WERI-Rb-1 (cell line): ENCODE measurements around the gene CNIH2.
A peak's percentile ranks its signal among the peaks of the same experiment; 100 is the strongest.

Experiments
- DNase-seq: peaks from one replicate; pipeline ENCODE4 v3.0.0-alpha.2; 2020
- H3K27ac ChIP-seq: fragments of 250-450 bp; sonication (Bioruptor Pico); 2 replicates; pipeline ENCODE4 v1.5.1; 2020; ENCODE audit warnings: mild to moderate bottlenecking, moderate library complexity
- H3K27me3 ChIP-seq: fragments of 250-450 bp; sonication (Bioruptor Pico); 2 replicates; pipeline ENCODE4 v1.5.1; 2021; ENCODE audit warnings: mild to moderate bottlenecking, low read depth, moderate library complexity; ENCODE audit not compliant: insufficient read depth, severe bottlenecking
- H3K36me3 ChIP-seq: fragments of 250-450 bp; sonication (Bioruptor Pico); 2 replicates; pipeline ENCODE4 v1.5.1; 2020; ENCODE audit warnings: mild to moderate bottlenecking, moderate library complexity
- H3K4me3 ChIP-seq: 2 replicates; pipeline ENCODE4 v1.5.1; 2011; ENCODE audit warnings: low read depth, mild to moderate bottlenecking, control low read depth, low read length
- H3K9me3 ChIP-seq: fragments of 250-450 bp; sonication (Bioruptor Pico); 2 replicates; pipeline ENCODE4 v1.5.1; 2021; ENCODE audit warnings: mild to moderate bottlenecking, moderate library complexity; ENCODE audit not compliant: severe bottlenecking
- CTCF ChIP-seq: IDR thresholded peaks from 2 replicates; pipeline ENCODE4 v1.5.1; 2011; ENCODE audit warnings: low read depth, mild to moderate bottlenecking, control low read depth, inconsistent platforms, low read length

Gene CNIH2

GRCh38 chr11:66264383-66264782, 13.6 kb upstream of the CNIH2 start:
- DNase-seq = no peak
- Histone ChIP-seq H3K36me3 (peaks cover 64% of the 10 kb centered on the region), H3K27ac (no peak overlapping the region), H3K27me3 (no peaks in the 10 kb centered on the region), H3K9me3 (no peaks in the 10 kb centered on the region), H3K4me3 (no peak overlapping the region)
- no peak for TF ChIP-seq CTCF

GRCh38 chr11:66264914-66265313, 13.1 kb upstream of the CNIH2 start:
- H3K27me3 ChIP-seq = no peaks in the 10 kb centered on the region
- H3K36me3 ChIP-seq = peaks cover 60% of the 10 kb centered on the region
- DNase-seq = peak; percentile 73
- no peaks in the 10 kb centered on the region for H3K9me3 ChIP-seq
- H3K27ac ChIP-seq = no peak overlapping the region
- H3K4me3 ChIP-seq = no peak overlapping the region
- peak; percentile 68 for TF ChIP-seq CTCF

DNA sequence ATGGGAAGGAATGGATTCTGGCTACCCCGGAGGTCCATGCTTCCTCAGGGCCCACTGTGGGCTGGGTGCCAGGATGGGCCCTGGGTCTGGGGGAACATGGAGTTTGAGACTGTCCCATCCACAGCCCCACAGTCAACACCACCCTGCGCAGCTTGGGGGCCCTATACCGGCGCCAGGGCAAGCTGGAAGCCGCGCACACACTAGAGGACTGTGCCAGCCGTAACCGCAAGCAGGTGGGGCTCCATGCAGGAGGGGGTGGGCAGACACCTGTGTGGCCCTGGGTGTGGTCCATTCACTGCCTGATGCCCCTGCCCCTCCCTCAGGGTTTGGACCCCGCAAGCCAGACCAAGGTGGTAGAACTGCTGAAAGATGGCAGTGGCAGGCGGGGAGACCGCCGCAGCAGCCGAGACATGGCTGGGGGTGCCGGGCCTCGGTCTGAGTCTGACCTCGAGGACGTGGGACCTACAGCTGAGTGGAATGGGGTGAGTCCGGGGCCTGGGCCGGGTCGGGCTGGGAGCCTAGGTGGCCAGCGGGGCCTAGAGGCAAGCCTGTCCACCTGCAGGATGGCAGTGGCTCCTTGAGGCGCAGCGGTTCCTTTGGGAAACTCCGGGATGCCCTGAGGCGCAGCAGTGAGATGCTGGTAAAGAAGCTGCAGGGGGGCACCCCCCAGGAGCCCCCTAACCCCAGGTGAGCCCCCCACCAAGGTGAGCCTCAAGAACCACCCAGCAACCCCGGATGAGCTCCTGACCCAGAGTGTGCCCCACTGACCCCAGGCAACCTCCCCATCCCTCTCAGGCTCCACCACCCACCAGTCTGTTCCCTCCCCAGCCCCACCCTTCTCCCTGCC, 12.2 kb upstream of the CNIH2 start:
- DNase-seq = no peak
- no peak for TF ChIP-seq CTCF
- no peaks in the 10 kb centered on the region for H3K9me3 ChIP-seq
- no peaks in the 10 kb centered on the region for H3K27me3 ChIP-seq
- no peak overlapping the region for H3K4me3 ChIP-seq
- H3K36me3 ChIP-seq = peaks cover 60% of the 10 kb centered on the region
- no peak overlapping the region for H3K27ac ChIP-seq

DNA sequence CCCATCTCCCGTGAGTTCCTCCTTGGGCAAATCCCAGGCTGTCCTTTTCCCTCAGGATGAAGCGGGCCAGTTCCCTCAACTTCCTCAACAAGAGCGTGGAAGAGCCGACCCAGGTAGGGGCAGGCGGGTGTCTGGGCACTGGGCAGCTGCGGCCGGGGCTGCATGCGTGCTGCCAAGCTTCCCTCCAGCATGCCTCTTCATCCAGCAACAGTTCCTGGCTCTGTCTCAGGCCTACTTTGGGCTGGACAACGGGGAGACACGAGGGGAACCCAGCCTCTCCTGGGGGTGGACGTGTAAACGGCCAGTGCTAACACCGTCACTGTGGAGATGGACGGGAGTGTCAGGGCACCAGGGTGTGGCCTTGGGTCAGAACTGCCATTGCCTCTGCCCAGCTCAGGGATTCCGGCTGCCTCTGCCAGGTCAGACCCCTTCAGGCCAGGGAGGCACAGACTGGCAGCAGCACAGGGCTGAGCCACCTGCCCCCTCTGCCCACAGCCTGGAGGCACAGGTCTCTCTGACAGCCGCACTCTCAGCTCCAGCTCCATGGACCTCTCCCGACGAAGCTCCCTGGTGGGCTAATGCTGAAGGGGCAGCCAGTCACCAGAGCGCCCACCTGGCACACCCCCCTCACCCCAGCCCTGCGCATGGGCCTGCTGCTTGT, 11.5 kb upstream of the CNIH2 start:
- Histone ChIP-seq H3K4me3 (no peak overlapping the region), H3K27ac (peak overlapping the region; percentile 65)
- DNase-seq = no peak

DNA sequence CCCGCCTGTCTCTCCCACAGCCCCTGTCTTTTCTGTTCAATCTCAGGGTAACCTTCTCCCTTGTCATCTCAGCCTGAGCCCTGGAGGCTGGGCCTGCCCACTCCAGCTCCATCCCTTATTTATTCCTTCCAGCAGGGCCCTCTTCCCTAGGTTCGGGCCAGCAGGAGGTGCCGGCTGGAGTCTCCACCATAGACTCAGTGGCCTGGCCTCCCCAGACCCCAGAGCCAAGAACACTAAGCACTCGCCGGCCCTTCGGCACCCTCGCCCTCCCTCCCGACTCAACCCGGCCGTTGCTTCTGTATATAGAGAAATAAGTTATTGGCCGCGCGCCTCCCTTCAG, 11.0 kb upstream of the CNIH2 start:
- Histone ChIP-seq H3K27ac (peak overlapping the region; percentile 65), H3K9me3 (no peaks in the 10 kb centered on the region), H3K4me3 (peak overlapping the region; percentile 70), H3K36me3 (peaks cover 60% of the 10 kb centered on the region), H3K27me3 (no peaks in the 10 kb centered on the region)
- DNase-seq = peak; percentile 38
- peak; percentile 16; the same call in 1 of the 2 replicates for TF ChIP-seq CTCF

More for the DNA sequence above, 11.5 kb upstream of the CNIH2 start:
- Histone ChIP-seq H3K27me3 (no peaks in the 10 kb centered on the region), H3K36me3 (peaks cover 60% of the 10 kb centered on the region), H3K9me3 (no peaks in the 10 kb centered on the region)
- no peak for TF ChIP-seq CTCF
